NCI-H748 treated with DMSO at 0.1 percent for 48 hours (cell line): ENCODE results near the gene PIK3CA.
"Not testable (repeated sequence)": the region's sequence is repeated elsewhere in the genome, so short reads cannot be mapped to it uniquely, and the experiment has no call there.

Source experiments
- DNase-seq: peaks from one replicate; lab custom pipeline; 2025; lab: John Stamatoyannopoulos, UW

Gene PIK3CA

DNA sequence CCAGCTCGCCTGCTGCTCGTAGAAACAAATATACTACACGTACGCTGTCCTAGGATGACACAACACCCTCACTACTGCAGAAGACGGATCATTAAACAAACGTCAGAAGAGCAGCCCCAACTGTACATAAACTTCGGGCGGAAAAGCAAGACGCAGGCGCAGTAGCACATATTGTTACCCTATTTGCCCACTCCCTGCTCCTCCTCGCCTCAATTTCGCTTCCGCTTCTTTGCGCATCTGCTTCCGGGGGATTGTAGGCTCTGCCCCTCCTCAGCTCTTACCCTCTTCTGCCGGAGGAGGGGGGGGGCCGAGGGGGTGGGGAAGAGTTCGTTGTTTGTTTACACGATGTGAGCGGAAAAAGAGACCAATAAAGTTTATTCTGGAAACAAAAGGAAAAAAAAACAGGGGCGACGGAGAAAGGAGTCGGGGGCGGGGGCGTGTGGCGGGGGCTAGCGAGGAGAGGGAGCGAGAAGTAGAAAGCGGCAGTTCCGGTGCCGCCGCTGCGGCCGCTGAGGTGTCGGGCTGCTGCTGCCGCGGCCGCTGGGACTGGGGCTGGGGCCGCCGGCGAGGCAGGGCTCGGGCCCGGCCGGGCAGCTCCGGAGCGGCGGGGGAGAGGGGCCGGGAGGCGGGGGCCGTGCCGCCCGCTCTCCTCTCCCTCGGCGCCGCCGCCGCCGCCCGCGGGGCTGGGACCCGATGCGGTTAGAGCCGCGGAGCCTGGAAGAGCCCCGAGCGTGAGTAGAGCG is at the start of gene PIK3CA:
PIK3CA (plus strand) TSS at position 485 of the 743 bp plus-strand sequence. CDS start 50,469 bp downstream, outside the sequence.
- peak; percentile 92 for DNase-seq

DNA sequence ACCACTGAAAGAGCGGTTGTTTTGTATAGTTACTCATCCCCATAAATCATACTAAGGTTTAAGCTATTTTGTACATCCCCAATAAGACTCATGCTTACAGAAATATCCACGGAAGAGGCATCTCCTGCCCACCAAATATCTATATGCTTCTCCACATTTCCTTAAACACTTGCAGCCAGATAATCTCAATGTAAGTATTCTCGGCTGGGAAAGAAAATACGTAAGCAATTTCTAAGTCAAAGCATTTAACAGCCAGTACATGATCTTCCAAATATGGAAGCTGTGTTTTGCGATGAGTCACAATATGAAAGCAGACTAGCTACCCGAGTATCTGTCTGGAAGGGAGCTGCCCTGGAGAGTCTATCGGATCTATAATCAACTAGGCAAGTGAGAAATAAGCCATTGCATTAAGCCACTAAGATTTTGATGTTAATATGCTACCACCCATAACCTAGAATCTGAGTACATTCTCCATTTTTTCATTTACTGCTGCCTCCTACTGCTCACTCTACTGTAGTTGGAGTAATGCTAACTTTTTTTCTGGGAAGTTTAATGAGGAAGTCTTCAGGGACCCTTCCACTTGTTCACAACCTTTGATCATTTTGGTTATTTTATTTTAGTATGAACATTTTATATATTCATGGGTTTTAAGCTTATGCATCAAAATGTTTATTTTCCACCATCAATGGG is 49.6 kb upstream of the PIK3CA start:
- no peak for DNase-seq

DNA sequence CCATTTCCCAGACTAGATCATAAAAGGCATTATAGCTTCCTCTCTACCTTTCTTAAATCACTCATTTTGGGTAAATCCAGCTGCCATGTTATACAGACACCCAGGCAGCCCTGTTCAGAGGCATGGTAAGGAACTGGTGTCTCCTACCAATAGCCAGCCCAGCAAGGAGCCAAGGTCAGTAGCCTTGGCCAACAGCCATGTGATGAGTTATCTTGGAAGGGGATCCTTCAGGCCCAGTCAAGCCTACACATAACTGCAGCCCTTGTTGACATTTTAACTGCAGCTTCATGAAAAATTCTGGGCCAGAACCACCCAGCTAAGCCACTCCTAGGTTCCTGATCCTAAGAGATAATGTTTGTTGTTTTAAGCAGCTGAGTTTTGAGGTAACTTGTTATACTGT is 47.5 kb upstream of the PIK3CA start:
- no peak for DNase-seq

DNA sequence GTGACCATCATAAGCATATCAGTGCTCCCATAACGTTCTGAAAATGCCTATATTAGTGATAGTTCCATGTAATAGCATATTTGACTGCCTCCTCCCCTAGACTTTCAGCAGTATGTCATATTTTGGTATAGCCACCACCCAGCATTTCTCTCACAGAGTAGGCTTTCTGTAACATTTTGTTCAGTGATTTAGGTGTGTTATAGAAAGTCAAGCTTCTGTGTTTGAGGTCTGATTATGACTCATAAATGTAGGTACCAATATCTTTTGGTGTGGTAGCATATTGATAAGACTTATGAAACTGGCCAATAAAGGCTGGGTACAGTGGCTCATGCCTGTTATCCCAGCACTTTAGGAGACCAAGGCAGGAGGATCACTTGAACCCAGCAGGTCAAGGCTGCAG is 42.3 kb upstream of the PIK3CA start:
- DNase-seq = no peak

DNA sequence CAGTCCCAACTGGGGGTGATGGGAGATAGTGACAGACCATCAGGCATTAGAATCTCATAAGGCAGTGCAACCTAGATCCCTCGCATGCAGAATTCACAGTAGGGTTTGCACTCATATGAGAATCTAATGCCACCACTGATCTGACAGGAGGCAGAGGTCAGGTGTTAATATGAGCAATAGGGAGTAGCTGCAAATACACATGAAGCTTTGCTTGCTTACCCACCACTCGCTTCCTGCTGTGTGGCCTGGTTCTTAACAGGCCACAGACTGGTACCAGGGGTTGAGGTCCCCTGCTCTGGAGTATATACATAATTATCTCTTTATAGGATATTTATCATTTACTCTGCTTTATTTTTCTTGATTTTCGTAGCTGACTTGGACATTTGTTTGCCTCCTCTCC is 40.5 kb upstream of the PIK3CA start:
- no peak for DNase-seq

DNA sequence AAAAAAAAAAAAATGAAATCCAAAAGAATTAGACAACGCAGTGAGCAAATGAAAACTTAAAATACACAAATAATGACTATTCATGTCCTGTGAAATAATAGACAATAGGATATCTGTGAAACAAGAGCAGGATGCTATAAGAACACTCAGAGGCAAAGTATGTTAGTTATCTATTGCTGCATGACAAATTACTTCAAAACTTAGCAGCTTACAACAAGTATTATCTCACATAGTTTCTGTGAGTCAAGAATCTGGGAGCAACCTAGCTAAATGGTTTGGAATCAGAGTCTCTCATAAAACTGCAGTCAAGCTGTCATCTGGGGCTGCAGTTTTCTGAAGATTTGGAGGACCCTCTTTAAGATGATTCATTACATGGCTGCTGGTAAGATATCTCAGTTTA is 40.1 kb upstream of the PIK3CA start:
- DNase-seq = no peak

DNA sequence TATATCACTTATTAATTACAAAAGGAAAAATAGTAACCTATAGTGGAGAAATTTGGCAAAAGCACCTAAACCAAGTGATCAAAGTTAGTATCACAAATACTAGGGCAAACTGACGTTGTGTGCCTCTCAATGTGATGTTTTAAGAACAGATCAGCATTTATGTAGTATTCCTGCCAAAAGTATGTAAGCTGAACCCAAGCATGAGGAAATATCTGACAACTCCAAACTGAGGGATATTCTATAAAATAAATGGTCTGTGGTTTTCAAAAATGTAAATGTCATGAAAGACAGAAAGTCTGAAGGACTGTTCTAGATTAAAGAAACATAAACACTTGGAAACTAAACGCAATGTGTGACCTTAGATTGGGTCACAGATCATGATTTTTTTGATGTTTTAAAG is 34.3 kb upstream of the PIK3CA start:
- DNase-seq = no peak

DNA sequence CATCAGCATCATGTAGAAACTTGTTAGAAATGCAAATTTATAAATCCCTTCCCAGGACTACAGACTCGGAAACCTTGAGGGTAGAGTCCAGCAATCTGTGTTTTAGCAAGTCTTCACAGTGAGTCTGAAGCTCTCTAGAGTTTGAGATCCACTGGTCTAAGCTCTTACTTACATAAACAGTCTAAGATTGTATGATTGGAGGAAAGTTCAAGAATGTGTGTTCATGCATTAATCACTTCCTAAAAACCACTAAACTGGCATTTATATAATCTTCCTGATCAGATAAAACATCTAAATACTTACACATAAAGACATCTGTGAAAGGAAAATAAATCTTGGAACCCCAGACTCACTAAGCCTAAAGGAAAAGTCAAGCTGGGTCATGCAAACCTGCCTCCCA is 32.7 kb upstream of the PIK3CA start:
- DNase-seq = not testable (repeated sequence)

DNA sequence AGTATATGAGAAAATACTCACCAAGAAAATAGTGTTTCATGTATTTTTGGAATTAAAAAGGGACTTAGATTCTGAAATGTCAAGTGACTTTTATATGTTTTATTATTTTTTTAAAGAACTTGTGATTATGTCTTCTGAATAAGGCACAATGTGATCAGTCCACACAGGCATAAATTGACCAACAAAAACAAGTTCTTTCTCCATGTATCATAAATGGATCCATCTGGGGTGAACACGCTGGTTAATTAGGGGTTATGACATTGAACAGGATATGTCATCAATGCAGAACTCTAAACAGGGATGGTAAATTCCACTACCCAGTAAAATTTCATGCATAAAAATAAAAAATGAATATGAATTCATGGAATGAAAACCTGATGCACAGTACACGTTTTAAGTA is 31.3 kb upstream of the PIK3CA start:
- no peak for DNase-seq

DNA sequence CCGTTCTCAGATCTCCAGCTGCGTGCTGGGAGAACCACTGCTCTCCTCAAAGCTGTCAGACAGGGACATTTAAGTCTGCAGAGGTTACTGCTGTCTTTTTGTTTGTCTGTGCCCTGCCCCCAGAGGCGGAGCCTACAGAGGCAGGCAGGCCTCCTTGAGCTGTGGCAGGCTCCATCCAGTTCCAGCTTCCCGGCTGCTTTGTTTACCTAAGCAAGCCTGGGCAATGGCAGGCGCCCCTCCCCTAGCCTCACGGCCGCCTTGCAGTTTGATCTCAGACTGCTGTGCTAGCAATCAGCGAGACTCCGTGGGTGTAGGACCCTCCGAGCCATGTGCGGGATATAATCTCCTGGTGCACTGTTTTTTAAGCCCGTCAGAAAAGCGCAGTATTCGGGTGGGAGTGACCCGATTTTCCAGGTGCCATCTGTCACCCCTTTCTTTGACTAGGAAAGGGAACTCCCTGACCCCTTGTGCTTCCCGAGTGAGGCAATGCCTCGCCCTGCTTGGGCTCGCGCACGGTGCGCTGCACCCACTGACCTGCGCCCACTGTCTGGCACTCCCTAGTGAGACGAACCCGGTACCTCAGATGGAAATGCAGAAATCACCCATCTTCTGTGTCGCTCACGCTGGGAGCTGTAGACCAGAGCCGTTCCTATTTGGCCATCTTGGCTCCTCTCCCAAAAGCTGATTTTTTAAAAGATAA is 15.8 kb upstream of the PIK3CA start:
- DNase-seq = not testable (repeated sequence)

DNA sequence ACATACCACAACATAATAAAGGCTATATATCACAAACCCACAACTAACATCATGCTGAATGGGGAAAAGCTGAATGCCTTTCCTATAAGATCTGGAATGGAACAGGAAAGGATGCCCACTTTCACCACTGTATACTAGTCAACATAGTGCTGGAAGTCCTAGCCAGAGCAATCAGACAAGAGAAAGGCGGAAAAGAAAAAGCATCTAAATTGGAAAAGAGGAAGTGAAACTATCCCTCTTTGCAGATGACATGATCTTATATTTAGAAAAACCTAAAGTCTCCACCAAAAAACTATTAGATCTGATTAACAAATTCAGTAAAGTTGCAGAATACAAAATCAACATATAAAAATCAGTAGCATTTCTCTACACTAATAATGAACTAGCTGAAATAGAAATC is 14.6 kb upstream of the PIK3CA start:
- no peak for DNase-seq

DNA sequence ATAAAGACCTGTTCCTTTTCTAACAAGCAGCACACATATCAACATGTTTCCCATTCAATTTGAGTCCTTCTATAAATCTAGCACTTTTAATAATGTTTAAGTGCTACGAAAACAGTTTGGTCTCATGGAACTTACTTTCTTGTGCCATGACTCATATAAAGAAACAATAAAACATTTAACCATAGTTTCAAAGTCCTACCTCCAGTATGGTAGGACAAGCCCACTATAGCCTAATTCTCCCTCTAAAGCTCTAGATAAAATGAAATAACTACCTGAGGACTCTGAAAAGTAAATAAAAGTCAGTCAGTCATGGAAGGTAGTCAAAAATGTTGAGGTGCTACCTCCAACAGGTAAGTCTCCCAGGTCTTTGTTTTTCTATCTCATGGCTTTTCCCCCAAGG is 12.0 kb upstream of the PIK3CA start:
- no peak for DNase-seq

DNA sequence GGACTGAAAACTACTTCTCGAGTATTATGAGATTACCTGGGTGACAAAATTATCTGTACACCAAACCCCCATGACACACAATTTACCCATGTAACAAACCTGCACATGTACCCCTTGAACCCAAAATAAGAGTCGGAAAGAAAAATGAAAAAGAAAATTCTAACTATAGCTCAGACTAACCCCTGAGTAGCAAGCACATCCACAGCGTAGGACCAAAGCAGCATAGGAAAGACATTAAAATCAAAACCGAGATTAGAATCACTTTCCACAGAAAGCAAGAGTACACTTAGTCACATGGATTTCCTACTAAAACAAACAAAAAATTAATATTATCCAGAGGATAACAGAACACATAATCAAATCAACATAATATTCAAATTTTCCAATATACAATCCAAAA is 6.3 kb upstream of the PIK3CA start:
- DNase-seq = no peak

DNA sequence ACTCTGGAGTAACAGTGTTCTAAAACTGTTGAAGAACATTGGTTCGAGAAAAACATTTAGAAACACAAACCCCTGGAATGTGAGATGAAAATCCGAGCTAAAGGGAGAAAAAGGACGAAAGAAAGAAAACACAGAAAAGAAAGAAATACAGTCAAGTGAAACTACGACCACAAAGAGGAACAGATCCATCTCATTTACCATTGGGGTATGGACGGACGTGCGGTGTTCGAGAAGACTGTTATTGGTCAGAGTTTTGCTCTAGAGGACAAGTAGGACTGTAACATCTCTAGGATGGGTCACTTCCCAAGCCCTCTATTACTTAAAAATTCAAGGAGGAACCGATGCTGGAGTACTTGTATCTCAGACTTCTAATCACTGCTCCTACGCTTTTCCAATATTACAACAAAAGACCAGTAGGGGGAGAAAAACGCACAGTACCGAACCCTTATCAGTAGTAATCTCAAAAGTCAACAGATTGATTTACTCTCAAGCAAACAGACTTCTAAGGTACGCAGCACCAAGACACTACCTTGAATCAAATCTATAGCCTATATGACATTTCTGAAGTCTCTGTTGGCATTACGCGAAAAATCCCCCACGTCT is 1.1 kb upstream of the PIK3CA start:
- peak; percentile 62 for DNase-seq

DNA sequence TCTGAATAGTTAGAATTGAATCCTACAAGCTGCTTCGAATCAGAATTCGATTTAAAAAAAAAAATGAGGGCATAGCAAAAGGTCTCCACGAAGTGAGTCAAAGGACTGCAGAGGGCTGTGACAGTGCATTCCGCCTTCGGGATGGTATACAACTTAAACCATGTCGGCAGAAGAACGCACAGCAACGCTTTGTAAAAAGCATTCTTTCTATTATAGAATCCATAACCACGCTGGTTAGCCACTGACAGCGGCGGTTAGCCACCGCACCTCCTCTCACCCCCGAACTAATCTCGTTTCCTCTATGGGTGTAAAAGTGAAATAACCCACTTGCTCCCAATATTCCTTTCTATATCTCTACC is 664 bp upstream of the PIK3CA start:
- DNase-seq = no peak

DNA sequence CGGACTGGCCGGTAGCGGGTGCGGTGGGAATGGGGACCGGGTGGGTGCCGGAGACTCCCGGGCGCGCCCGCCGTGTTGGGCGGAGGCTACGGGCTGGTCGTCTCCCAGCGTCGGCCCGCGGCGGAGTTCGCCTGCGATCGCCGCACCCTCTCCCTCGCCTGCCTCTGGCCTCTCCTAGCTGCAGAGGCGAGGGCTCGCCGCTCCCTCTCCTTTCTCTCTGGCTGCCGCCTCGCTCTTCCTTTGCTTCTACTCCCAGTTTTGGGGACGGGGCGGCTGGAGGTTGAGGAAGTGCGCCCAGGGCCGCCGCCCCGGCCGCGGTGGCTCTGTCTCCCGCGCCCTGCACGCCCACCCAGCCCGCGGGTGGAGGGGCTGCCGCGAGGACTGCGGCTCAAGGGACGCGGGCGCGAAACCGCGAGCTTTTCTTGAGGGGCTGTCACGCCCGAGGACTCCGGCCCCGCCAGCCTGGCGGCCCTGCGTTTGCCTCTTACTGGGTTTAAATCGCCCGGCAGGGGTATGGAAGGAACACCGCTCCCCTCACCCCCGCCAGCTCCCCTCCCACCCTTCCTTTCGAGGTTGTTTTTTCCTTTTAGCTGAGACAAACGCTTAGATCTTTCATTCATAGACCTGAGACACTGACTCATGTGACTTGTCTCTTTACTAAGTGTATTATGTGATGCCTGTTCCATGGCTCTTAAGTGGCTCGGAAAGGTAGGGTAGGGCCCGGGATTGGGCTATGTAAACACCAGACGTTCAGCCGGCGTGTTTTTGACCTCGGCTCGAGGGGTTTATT is 654 bp downstream of the PIK3CA start:
- no peak for DNase-seq

DNA sequence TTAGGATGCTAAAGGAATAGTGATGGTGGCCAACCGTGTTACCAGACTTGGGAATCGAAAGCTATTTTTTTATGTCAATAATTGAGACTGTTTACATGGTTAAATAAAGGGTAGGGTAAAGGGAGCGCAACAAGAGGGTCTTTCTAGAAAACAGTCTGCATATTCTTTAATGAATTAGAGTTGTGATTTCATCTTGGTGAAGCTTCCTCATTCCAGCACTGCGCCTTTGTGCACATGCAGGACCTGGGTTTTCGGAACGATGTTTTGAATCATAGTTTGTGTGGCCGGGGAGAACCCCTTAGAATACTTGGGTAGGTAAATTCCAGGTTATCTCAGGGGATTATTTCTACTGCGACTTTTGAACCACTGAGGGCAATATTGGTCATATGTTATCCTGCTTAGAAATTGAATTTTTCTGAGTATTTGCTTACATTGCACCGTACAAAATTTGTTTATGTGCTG is 1.3 kb downstream of the PIK3CA start:
- DNase-seq = no peak

DNA sequence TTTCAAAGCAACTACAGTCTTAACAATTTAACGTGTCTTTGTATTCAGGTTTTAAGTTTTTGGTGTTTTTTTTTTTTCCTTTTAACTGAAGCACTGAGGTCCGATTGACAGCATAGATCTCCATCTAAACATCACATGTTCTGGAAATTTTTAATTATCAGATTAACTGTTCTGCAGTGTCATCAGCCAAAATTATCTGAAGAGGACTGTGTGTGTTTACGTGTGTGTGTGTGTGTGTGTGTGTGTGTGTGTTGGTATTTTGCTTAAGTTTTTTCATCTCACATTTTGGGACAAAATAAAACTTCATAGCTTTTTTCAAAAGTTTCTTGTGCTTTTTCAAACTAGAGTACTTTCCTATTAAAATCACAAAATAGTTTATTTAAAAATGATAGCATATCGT is 1.8 kb downstream of the PIK3CA start:
- DNase-seq = no peak

DNA sequence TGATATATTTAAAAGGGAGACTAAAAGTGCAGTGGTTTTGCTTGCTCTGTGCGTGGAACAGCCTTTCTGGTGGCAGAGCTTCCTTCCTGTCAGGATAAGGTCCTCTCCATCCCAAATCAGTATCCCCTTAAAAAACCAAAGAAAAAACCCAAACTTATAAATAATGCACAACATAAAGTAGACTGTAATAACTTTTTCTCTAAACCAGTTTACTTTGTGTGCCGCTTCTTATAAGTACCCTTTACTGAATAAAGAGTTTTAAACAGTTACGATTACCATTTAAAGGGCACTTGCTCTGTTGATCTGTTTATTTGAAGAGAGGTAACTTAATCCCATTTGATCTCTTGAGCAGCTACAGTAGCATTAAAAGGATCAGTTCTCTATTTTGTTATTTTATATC is 2.5 kb downstream of the PIK3CA start:
- DNase-seq = no peak

DNA sequence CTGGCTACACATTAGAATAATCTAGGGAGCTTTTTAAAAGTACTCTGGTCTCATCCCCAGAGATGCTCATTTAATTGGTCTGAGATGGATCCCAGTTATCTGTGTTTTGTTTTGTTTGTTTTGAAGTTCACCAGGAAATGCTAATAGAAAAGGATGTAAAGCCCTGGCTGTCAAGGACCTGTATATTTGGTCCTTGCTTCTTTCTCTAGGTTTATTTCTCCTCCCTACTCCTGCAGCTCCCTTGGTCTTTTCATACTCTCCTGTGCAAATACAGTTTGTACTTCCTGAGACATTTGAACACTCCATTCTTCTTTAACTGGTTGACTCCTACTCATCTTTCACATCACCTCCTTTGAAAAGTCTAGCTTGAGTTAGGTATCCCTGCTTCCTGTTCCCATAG is 3.3 kb downstream of the PIK3CA start:
- no peak for DNase-seq

DNA sequence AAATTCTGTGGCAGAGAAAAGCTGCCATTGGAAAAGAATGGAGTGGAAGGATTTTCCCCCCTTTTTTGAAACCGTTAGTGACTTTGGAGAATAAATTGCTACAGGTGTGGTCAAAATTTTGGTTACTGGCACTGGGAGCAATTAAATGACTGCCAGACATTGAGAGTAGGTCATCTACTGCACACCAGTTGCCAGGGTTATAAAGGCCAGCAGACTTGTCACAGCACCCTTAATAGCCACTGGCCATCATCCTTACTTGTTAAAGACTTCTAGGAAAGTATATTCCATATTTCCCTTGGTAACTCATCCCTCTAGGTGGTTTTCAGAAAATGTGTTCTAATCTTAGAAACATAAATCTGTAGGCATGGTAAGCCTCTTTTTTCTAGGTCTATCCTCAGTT is 8.0 kb downstream of the PIK3CA start:
- no peak for DNase-seq

DNA sequence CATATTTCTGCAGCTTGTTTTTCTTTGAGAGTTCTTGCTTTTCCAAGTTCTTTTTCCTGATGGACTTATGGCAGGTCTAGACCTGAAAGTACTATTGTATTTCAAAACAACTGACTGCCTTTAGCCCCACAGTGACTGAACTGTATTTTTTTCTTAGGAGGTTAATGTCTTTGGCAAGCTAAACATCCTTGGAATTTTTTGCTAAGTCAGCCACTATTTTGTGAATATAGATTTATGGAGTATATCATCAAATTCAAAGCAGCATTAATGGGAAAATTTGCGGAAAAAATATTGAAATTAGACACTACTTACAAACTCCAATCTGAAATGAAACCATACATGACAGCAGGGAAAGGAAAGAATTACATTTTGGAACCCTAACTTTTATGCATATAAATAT is 8.6 kb downstream of the PIK3CA start:
- DNase-seq = no peak
